ENCODE results near the gene KTN1. TPM values are rescaled to one million over a fixed set of nuclear protein-coding genes. Genes with fewer than 3 reads are reported as not detected.

Gene KTN1
- total and polyA plus RNA-seq, 7 donors = 218 to 607 (median 279) TPM

DNA sequence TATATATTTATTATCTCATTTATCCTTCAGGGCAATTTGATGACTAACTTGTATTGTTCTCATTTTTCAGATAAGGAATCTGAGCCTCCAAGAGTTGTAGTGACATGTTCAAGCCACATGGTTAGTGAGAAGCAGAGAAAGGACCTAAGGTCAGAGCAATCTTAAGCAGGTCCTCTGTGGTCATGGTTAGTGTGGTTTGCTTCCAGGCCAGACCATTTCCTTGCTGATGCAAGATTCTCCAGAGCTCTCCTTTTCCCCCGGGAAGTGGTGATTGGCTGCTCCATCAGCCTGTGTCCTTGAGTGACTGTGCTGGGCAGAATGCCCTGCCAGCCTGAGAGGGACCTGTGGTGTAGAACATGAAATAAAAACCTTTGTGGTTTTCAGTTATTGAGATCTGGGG is 141.3 kb downstream of the KTN1 start:
- intact Hi-C loops (cut with DNase I) = no loop called here

DNA sequence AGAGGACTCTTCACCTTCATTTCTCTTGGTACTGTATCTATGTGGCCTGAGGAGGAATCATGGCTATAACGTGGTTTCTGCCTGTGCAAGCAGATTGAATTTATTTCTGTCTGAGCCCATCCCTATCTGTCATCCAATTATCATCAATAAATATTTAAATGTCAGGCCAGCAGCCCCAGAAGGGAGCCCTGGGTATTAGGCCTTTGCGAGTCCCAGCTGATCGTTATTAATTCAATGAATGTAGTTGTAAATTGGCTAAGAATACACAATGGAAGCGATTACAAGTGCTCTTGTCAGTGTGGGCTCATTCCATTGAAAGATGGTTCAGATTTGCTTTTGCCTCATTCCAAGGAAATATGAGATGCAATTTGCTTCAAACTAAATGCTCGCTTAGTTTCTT is 142.0 kb downstream of the KTN1 start:
- WGBS, 3 donors = 82 to 94% (median 94%) methylated on average over 5 of the region's 5 CpGs
- intact Hi-C loops (cut with DNase I) = no loop called here
- Histone ChIP-seq H3K4me1 (no peaks in the 10 kb centered on the region), H3K27ac (no peak overlapping the region), H3K27me3 (ENCODE audit: insufficient read depth in 3 of 3, low read length in 2 of 3) (peaks cover 0 to 2% (median 0%) of the 10 kb centered on the region in 3 donors), H3K36me3 (ENCODE audit: insufficient read depth in 1 of 2, low read depth in 1 of 2) (no peaks in the 10 kb centered on the region), H3K4me3 (no peak overlapping the region), H3K9me3 (no peaks in the 10 kb centered on the region)
- TF ChIP-seq, protein P1, sequence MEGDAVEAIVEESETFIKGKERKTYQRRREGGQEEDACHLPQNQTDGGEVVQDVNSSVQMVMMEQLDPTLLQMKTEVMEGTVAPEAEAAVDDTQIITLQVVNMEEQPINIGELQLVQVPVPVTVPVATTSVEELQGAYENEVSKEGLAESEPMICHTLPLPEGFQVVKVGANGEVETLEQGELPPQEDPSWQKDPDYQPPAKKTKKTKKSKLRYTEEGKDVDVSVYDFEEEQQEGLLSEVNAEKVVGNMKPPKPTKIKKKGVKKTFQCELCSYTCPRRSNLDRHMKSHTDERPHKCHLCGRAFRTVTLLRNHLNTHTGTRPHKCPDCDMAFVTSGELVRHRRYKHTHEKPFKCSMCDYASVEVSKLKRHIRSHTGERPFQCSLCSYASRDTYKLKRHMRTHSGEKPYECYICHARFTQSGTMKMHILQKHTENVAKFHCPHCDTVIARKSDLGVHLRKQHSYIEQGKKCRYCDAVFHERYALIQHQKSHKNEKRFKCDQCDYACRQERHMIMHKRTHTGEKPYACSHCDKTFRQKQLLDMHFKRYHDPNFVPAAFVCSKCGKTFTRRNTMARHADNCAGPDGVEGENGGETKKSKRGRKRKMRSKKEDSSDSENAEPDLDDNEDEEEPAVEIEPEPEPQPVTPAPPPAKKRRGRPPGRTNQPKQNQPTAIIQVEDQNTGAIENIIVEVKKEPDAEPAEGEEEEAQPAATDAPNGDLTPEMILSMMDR (IDR thresholded peaks at IDR 0.05) = no peak
- ATAC-seq = no peak
- DNase-seq = no peak

More for the DNA sequence above, 141.3 kb downstream of the KTN1 start:
- WGBS, 3 donors = 31 to 59% (median 50%) methylated on average over 1 of the region's 1 CpG
- Histone ChIP-seq H3K27me3 (ENCODE audit: insufficient read depth in 3 of 3, low read length in 2 of 3) (peaks cover 0 to 2% (median 0%) of the 10 kb centered on the region in 3 donors), H3K4me3 (no peak overlapping the region), H3K27ac (no peak overlapping the region), H3K36me3 (ENCODE audit: insufficient read depth in 1 of 2, low read depth in 1 of 2) (no peaks in the 10 kb centered on the region), H3K4me1 (no peaks in the 10 kb centered on the region), H3K9me3 (no peaks in the 10 kb centered on the region)
- peak in 3 of 4 donors; percentile 42 to 85 (median 64) for ATAC-seq
- no peak for DNase-seq
- TF ChIP-seq, protein P1 (IDR thresholded peaks at IDR 0.05) = no peak

DNA sequence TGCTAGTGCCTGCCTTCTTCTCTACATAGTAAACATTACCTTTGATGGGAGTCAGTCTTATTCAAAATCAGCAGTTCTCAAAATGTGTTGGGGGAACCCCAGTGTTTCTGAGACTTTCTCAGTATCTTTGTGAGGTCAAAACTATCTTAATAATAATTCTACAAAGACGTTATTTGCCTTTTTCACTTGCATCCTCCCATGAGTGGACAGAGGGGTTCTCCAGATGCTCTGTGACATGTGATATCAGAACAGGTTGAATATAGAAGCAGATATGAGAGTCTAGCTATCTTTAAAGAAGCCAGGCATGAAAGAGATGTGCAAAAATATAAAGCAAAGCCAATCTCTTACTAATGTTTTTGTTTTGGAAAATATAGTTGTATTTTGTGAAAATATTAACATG is 144.7 kb downstream of the KTN1 start:
- Histone ChIP-seq H3K4me3 (no peak overlapping the region), H3K4me1 (no peaks in the 10 kb centered on the region), H3K27ac (no peak overlapping the region), H3K27me3 (ENCODE audit: insufficient read depth in 3 of 3, low read length in 2 of 3) (peaks cover 0 to 2% (median 0%) of the 10 kb centered on the region in 3 donors), H3K36me3 (ENCODE audit: insufficient read depth in 1 of 2, low read depth in 1 of 2) (no peaks in the 10 kb centered on the region), H3K9me3 (no peaks in the 10 kb centered on the region)
- intact Hi-C loops (cut with DNase I) = no loop called here
- DNase-seq = no peak
- no peak for ATAC-seq
- TF ChIP-seq, protein P1 (IDR thresholded peaks at IDR 0.05) = no peak
- 69 to 89% (median 79%) methylated on average over 1 of the region's 1 CpG for WGBS, 3 donors

DNA sequence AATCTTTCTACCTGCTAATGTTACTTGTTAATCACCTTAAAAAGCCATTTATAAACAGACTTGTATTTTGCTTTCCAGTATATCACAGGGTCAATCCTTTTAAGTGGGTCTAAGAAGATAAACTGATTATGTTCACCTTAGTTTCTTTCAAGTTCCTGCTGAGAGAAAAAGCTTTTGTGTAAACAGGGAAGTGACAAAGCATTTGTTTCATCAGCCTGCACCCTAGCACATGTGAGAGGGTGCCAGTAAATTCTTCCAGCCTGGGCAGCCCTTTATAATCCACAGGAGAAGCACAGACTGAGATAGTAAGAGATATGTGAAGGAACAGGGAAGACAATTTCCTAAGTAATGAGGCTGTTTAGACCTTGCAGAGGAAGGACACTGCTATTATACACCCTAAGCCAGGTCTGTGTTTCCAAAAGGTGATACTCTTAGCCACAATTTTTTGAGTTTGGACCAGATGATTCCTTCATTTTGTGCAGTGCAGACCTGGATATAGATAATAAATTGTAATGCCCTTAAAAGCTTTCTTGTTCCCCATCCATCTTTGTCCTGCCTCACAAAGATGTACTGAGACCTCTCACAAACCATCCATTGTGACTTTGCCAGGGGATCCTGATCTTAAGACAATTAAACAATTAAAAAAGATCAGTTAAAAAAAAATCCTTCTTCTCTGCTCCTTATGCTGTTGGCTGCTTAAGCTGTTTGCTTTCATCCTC is 150.7 kb downstream of the KTN1 start:
- Histone ChIP-seq H3K36me3 (ENCODE audit: insufficient read depth in 1 of 2, low read depth in 1 of 2) (no peaks in the 10 kb centered on the region), H3K9me3 (no peaks in the 10 kb centered on the region), H3K27ac (no peak overlapping the region), H3K27me3 (ENCODE audit: insufficient read depth in 3 of 3, low read length in 2 of 3) (peaks cover 0 to 4% (median 0%) of the 10 kb centered on the region in 3 donors), H3K4me1 (no peaks in the 10 kb centered on the region), H3K4me3 (no peak overlapping the region)
- DNase-seq (no peak), ATAC-seq (no peak)
- TF ChIP-seq, protein P1 (IDR thresholded peaks at IDR 0.05) = no peak
- intact Hi-C loops (cut with DNase I) = no loop called here

Data from psoas muscle (tissue), 8 donors.